ENCODE measurements around the gene STX7. TPM values are rescaled to one million over a fixed set of nuclear protein-coding genes. Genes with fewer than 3 reads are reported as not detected.
A peak's percentile ranks its signal among the peaks of the same experiment; 100 is the strongest.

The STX7 gene
- polyA plus RNA-seq, 2 of the 4 experiments (the other 2 are of a cell fraction), result 19.2 to 29.5 TPM

- ChIA-PET CTCF (no interaction called here), POLR2A (interaction anchor here (1.5 kb wide), 2 partner anchors 286 to 302 kb away, joined by 4 to 5 read pairs; partner anchors contain the start of genes RPS12 and SLC18B1)
- Histone ChIP-seq H3K9me3 (no peaks in the 10 kb centered on the region), H3K4me1 (peaks cover 12% of the 10 kb centered on the region), H3K4me2 (peak overlapping the region; percentile 89), H3K4me3 (peak overlapping the region; percentile 61), H3K27ac (peak overlapping the region; percentile 67 to 93)
- no peak for FAIRE-seq
- no peak for ATAC-seq
- WGBS (ENCODE audit: missing lambda C conversion rate), result 4% methylated on average over 7 of the region's 7 CpGs
- DNase-seq (ENCODE audit: low read depth in 1 of 2, low spot score in 1 of 2), result no peak
- TF ChIP-seq TP53 (CRISPR knock-in tag; IDR thresholded peaks at IDR 0.05) (no peak), ELK1 (IDR thresholded peaks at IDR 0.05; ENCODE audit: low read depth, low read length) (no peak), NR3C1 (IDR thresholded peaks at IDR 0.05) (no peak), HDAC2 (IDR thresholded peaks at IDR 0.05) (no peak), KDM1A (IDR thresholded peaks at IDR 0.05; ENCODE audit: low read depth) (no peak), CBX8 (IDR thresholded peaks at IDR 0.05) (no peak), HMGXB4 (CRISPR knock-in tag; IDR thresholded peaks at IDR 0.05; ENCODE audit: borderline replicate concordance) (no peak), HOXA7 (CRISPR knock-in tag; IDR thresholded peaks at IDR 0.05) (no peak)
Measured at GRCh38 chr6:132512342-132512637, 626 bp downstream of the STX7 start.

GRCh38 chr6:132511831-132512220 is 1.1 kb downstream of the STX7 start:
- POLR2A ChIA-PET, result interaction anchor here (1.5 kb wide), 2 partner anchors 287 to 303 kb away, joined by 4 to 5 read pairs; partner anchors contain the start of genes RPS12 and SLC18B1
- ATAC-seq (no peak), DNase-seq (ENCODE audit: low read depth in 1 of 2, low spot score in 1 of 2) (no peak), FAIRE-seq (no peak)
- CTCF ChIA-PET, result interaction anchor here (1.0 kb wide), 1 partner anchor 28 kb away, joined by 3 read pairs; no protein-coding TSS in a partner anchor
- peak overlapping the region; percentile 61 for H3K4me3 ChIP-seq
- H3K9me3 ChIP-seq, result no peaks in the 10 kb centered on the region
- peak overlapping the region; percentile 89 for H3K4me2 ChIP-seq
- no peak overlapping the region; a peak in 1 of 6 replicates for H3K27ac ChIP-seq
- WGBS (ENCODE audit: missing lambda C conversion rate), result 17% methylated on average over 2 of the region's 2 CpGs
- no peak for TF ChIP-seq FOXS1 (CRISPR knock-in tag; IDR thresholded peaks at IDR 0.05)
- TF ChIP-seq PHF8 (IDR thresholded peaks at IDR 0.05; ENCODE audit: borderline replicate concordance, low read depth), result no peak
- TF ChIP-seq HMGXB4 (CRISPR knock-in tag; IDR thresholded peaks at IDR 0.05; ENCODE audit: borderline replicate concordance), result no peak
- TF ChIP-seq KDM5A (IDR thresholded peaks at IDR 0.05), result no peak
- no peak for TF ChIP-seq EP300 (IDR thresholded peaks at IDR 0.05)
- no peak for TF ChIP-seq TP53 (CRISPR knock-in tag; IDR thresholded peaks at IDR 0.05)
- no peak for TF ChIP-seq SMC3 (IDR thresholded peaks at IDR 0.05)
- no peak for TF ChIP-seq ELK1 (IDR thresholded peaks at IDR 0.05; ENCODE audit: low read depth, low read length)
- TF ChIP-seq CBX2 (IDR thresholded peaks at IDR 0.05; ENCODE audit: borderline replicate concordance, low read depth), result no peak
- TF ChIP-seq CHD4 (IDR thresholded peaks at IDR 0.05; ENCODE audit: borderline replicate concordance), result no peak
- TF ChIP-seq CBX8 (IDR thresholded peaks at IDR 0.05), result no peak
- TF ChIP-seq BHLHE40 (IDR thresholded peaks at IDR 0.05; ENCODE audit: low read depth, low read length), result no peak
- TF ChIP-seq ZFP36 (IDR thresholded peaks at IDR 0.05; ENCODE audit: borderline replicate concordance, partially characterized antibody), result no peak
- no peak for TF ChIP-seq EHMT2 (IDR thresholded peaks at IDR 0.05; ENCODE audit: low read depth)
- no peak for TF ChIP-seq MAZ (IDR thresholded peaks at IDR 0.05; ENCODE audit: borderline replicate concordance, low read depth, low read length)
- no peak for TF ChIP-seq USF2 (IDR thresholded peaks at IDR 0.05)
- TF ChIP-seq JUNB (IDR thresholded peaks at IDR 0.05), result no peak
- peaks cover 12% of the 10 kb centered on the region for H3K4me1 ChIP-seq

Measured in A549 (cell line).